Keratinocyte (primary cell): ENCODE data around the gene TMCO4. TPM values are rescaled to one million over a fixed set of nuclear protein-coding genes. Genes with fewer than 3 reads are reported as not detected.

Source experiments
- DNase-seq: peaks from one replicate; pipeline ENCODE4 v3.0.0-alpha.2; 2011; ENCODE audit warnings: low read depth, missing footprints, low spot score
- FAIRE-seq: peaks from 2 replicates; lab custom pipeline; 2011; peaks lifted over from hg19 to GRCh38; lab: Jason Lieb, UNC
- H2AFZ ChIP-seq: 2 replicates; pipeline ENCODE4 v1.6.0; 2012; ENCODE audit warnings: low read length, control low read depth, inconsistent platforms; ENCODE audit not compliant: control insufficient read depth
- H3K27ac ChIP-seq: 2 replicates; pipeline ENCODE4 v1.5.1; 2011; ENCODE audit warnings: low read length; ENCODE audit not compliant: control insufficient read depth, insufficient read depth
- H3K27me3 ChIP-seq: 3 replicates; pipeline ENCODE4 v1.6.0; 2011; ENCODE audit warnings: low read length; ENCODE audit not compliant: control insufficient read depth, insufficient read depth; ENCODE audit errors: extremely low read depth
- H3K36me3 ChIP-seq, 2 experiments: 2 replicates in 1 of 2; 3 replicates in 1 of 2; pipeline ENCODE4 v1.5.1; 2011; ENCODE audit warnings: low read length in 2 of 2, mild to moderate bottlenecking in 1 of 2; ENCODE audit not compliant: control insufficient read depth in 2 of 2, insufficient read depth in 2 of 2; ENCODE audit errors: extremely low read depth in 1 of 2
- H3K4me1 ChIP-seq: 3 replicates; pipeline ENCODE4 v1.5.1; 2011; ENCODE audit warnings: low read length; ENCODE audit not compliant: control insufficient read depth, insufficient read depth; ENCODE audit errors: extremely low read depth
- H3K4me2 ChIP-seq: 3 replicates; pipeline ENCODE4 v1.6.0; 2011; ENCODE audit warnings: low read depth, low read length; ENCODE audit not compliant: control insufficient read depth, insufficient read depth; ENCODE audit errors: extremely low read depth
- H3K4me3 ChIP-seq, 3 experiments: fragments of 200-600 bp in 1 of 3; sonication (generic) in 1 of 3; 2 replicates in 2 of 3; 3 replicates in 1 of 3; pipeline ENCODE4 v1.5.1; 2011 to 2016; ENCODE audit warnings: low read length in 3 of 3, mild to moderate bottlenecking in 3 of 3, control low read depth in 2 of 3, inconsistent platforms in 1 of 3, low read depth in 1 of 3, mixed read lengths in 1 of 3, mixed run types in 1 of 3, moderate library complexity in 1 of 3; ENCODE audit not compliant: control insufficient read depth in 2 of 3, insufficient read depth in 2 of 3; ENCODE audit errors: extremely low read depth in 1 of 3
- H3K79me2 ChIP-seq: 2 replicates; pipeline ENCODE4 v1.6.0; 2012; ENCODE audit warnings: low read length; ENCODE audit not compliant: control insufficient read depth, insufficient read depth
- H3K9ac ChIP-seq: 3 replicates; pipeline ENCODE4 v1.6.0; 2011; ENCODE audit warnings: low read length; ENCODE audit not compliant: control insufficient read depth, insufficient read depth; ENCODE audit errors: extremely low read depth
- H3K9me1 ChIP-seq: 3 replicates; pipeline ENCODE4 v1.6.0; 2011; ENCODE audit warnings: low read length; ENCODE audit not compliant: control insufficient read depth, insufficient read depth; ENCODE audit errors: extremely low read depth
- H3K9me3 ChIP-seq: 2 replicates; pipeline ENCODE4 v1.5.1; 2012; ENCODE audit warnings: low read depth, low read length; ENCODE audit not compliant: control insufficient read depth
- H4K20me1 ChIP-seq: 3 replicates; pipeline ENCODE4 v1.6.0; 2011; ENCODE audit warnings: low read length; ENCODE audit not compliant: control insufficient read depth, insufficient read depth; ENCODE audit errors: extremely low read depth
- EZH2 ChIP-seq: IDR thresholded peaks from one replicate; pipeline ENCODE4 v1.6.1; 2012; ENCODE audit warnings: inconsistent platforms, mild to moderate bottlenecking, low read length, moderate library complexity
- dilution Hi-C: fragments of 300-500 bp; cut with MboI; formaldehyde crosslinking; loops from one replicate; pipeline ENCODE4 v1.7.0; 2020; ENCODE audit warnings: low sequenced_read_pairs; ENCODE audit not compliant: extremely low pct_ligation_motif_present
- polyA plus RNA-seq, 5 experiments: library from polyadenylated mRNA; depleted of rRNA in 3 of 5; stranded (reverse) in 3 of 5; stranded (forward) in 1 of 5; unstranded in 1 of 5; fragments of >200 nt; gene quantifications; 1 replicate in 1 of 5; 2 replicates in 3 of 5; 3 replicates in 1 of 5; pipeline versions ENCODE4 v1.2.1 to v1.2.3, GENCODE V29; 2011 to 2012; ENCODE audit warnings: missing spikeins in 2 of 5, low read depth in 1 of 5, low replicate concordance in 1 of 5
- TF ChIP-seq, protein P1 (sequence below), 3 experiments: IDR thresholded peaks in 1 of 3; conservative IDR thresholded peaks in 1 of 3; optimal IDR thresholded peaks in 1 of 3; 2 replicates in 2 of 3; 3 replicates in 1 of 3; pipeline versions ENCODE3 to v1.5.1; 2011; ENCODE audit warnings: low read length in 3 of 3, mild to moderate bottlenecking in 3 of 3, moderate library complexity in 2 of 3, control low read depth in 1 of 3, inconsistent platforms in 1 of 3; ENCODE audit not compliant: insufficient read depth in 2 of 3; ENCODE audit errors: extremely low read depth in 1 of 3

Gene TMCO4
- polyA plus RNA-seq, 1 donor (not counting 4 experiments of a cell fraction or from before 2014, with no cell fraction given) = 1.2 TPM

DNA sequence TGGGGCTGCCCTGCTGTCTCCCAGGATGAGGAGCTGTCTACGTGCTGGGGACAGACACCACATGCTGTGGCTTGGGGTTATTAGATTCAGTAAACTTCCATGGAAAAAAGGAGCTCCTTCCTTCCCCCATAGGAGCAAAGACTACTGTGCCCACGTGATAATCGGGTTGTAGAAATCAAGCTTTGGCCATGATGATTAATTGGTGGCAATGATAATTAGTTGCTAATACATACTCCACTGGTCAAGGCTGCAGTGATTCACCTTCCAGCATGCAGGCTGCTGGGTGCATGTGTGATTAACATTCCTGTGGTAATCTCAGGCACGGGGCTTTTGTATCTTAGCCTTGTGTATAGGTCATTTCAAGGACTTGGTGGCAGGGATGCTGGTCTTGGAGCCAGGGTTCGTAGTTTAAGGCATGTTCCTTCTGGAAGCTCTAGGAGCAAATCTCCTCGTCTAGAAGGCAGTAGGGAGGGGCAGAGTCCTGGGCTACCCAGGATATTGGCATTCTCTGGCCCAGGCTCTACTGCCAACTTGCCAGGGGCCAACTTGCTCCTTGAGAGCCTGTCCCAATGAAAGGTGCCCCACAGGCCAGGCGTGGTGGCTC lies 41.4 kb downstream of the TMCO4 start:
- Histone ChIP-seq H3K27ac (no peak overlapping the region), H3K9ac (no peak overlapping the region), H2AFZ (no peak overlapping the region), H3K4me2 (peak overlapping the region; percentile 6), H3K9me3 (no peaks in the 10 kb centered on the region), H3K9me1 (no peaks in the 10 kb centered on the region), H4K20me1 (no peaks in the 10 kb centered on the region), H3K4me1 (peaks cover 12% of the 10 kb centered on the region), H3K36me3 (no peaks in the 10 kb centered on the region), H3K27me3 (no peaks in the 10 kb centered on the region), H3K79me2 (no peaks in the 10 kb centered on the region), H3K4me3 (no peak overlapping the region)
- FAIRE-seq = peak; percentile 51
- TF ChIP-seq, protein P1, sequence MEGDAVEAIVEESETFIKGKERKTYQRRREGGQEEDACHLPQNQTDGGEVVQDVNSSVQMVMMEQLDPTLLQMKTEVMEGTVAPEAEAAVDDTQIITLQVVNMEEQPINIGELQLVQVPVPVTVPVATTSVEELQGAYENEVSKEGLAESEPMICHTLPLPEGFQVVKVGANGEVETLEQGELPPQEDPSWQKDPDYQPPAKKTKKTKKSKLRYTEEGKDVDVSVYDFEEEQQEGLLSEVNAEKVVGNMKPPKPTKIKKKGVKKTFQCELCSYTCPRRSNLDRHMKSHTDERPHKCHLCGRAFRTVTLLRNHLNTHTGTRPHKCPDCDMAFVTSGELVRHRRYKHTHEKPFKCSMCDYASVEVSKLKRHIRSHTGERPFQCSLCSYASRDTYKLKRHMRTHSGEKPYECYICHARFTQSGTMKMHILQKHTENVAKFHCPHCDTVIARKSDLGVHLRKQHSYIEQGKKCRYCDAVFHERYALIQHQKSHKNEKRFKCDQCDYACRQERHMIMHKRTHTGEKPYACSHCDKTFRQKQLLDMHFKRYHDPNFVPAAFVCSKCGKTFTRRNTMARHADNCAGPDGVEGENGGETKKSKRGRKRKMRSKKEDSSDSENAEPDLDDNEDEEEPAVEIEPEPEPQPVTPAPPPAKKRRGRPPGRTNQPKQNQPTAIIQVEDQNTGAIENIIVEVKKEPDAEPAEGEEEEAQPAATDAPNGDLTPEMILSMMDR (optimal IDR thresholded peaks at IDR 0.05 in 1 of 3, IDR thresholded peaks at IDR 0.05 in 1 of 3, conservative IDR thresholded peaks at IDR 0.05 in 1 of 3; ENCODE audit: extremely low read depth in 1 of 3, insufficient read depth in 2 of 3, low read length in 3 of 3) = no peak
- TF ChIP-seq EZH2 = no peak
- dilution Hi-C loops = no loop called here
- DNase-seq = peak; percentile 48

DNA sequence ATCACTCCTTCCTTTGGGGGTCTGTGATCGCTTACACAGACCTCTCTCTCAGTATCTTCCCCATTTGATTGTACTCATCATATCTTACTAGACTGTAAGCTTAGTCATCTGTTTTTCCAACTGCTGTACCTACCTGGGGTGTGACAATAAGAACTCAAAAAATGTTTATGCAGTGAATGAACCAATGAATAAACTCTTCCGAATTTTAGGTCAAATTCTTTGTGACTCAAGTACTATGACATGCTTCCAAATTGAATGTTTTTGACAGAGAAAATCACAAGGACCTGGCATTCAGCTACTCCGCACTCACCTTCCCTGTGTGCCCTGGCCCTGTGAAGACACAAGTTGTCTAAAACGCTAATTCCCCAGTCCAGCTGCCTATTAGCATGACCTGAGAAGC lies 42.1 kb downstream of the TMCO4 start:
- no peaks in the 10 kb centered on the region for H3K36me3 ChIP-seq
- peaks cover 12% of the 10 kb centered on the region for H3K4me1 ChIP-seq
- no peak for FAIRE-seq
- H2AFZ ChIP-seq = no peak overlapping the region
- no peak overlapping the region for H3K4me3 ChIP-seq
- no peaks in the 10 kb centered on the region for H3K9me3 ChIP-seq
- H3K79me2 ChIP-seq = no peaks in the 10 kb centered on the region
- H3K9ac ChIP-seq = no peak overlapping the region
- H3K9me1 ChIP-seq = no peaks in the 10 kb centered on the region
- no peak overlapping the region for H3K4me2 ChIP-seq
- H3K27me3 ChIP-seq = no peaks in the 10 kb centered on the region
- no peaks in the 10 kb centered on the region for H4K20me1 ChIP-seq
- dilution Hi-C loops = no loop called here
- DNase-seq = no peak
- TF ChIP-seq, protein P1 (optimal IDR thresholded peaks at IDR 0.05 in 1 of 3, IDR thresholded peaks at IDR 0.05 in 1 of 3, conservative IDR thresholded peaks at IDR 0.05 in 1 of 3; ENCODE audit: extremely low read depth in 1 of 3, insufficient read depth in 2 of 3, low read length in 3 of 3) = no peak
- no peak for TF ChIP-seq EZH2
- H3K27ac ChIP-seq = no peak overlapping the region
